SU-DHL-6 (cell line): ENCODE measurements around the gene PSMC3IP.

Experiments used
- EZH2phosphoT487 ChIP-seq: fragments of 200-600 bp; sonication (generic), shearing (Covaris generic); conservative IDR thresholded peaks from 2 replicates; pipeline ENCODE4 v1.6.1; 2018; ENCODE audit warnings: mild to moderate bottlenecking, antibody characterized with exemption, low read length, moderate library complexity, mixed read lengths
- TF ChIP-seq, protein P1 (sequence below): fragments of 200-600 bp; sonication (generic); IDR thresholded peaks from one replicate; pipeline ENCODE4 v1.5.1; 2017; ENCODE audit warnings: antibody characterized with exemption, mild to moderate bottlenecking, low read length, moderate library complexity; ENCODE audit not compliant: insufficient read depth, poor library complexity, severe bottlenecking

DNA sequence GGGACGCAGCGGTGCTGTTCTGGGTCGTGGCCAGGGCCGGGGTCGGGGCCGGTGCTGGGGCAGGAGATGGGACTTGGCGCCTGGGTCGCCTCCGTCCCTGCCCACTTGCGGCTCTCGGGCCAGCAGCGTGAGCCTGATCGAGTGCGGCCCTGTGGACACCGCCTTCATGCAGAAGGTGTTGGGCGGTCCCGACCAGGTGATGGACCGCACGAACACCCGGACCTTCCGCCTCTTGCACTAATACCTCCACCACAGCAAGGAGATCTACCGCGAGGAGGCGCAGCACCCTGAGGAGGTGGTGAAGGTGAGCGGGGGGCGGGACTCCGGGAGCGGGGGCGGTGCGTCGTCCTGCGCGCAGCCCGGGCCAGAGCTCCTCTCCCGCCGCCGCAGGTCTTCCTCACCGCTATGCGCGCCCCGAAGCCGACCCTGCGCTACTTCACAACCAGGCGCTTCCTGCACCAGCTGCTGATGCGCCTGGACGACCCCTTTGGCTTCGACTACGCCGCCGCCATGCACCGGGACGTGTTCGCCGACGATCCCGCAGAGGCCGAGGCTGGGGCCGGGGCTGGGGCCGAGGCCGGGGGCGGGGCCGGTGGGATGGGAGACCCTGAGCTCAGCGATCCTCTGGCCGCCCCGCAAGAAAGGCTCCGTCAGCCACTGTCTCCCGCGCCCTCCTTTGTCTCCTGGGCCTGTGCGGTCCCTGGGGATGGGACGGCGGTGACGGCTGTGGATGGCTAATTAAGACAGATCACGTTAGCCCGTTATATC is 29.3 kb downstream of the PSMC3IP start:
- TF ChIP-seq, protein P1, sequence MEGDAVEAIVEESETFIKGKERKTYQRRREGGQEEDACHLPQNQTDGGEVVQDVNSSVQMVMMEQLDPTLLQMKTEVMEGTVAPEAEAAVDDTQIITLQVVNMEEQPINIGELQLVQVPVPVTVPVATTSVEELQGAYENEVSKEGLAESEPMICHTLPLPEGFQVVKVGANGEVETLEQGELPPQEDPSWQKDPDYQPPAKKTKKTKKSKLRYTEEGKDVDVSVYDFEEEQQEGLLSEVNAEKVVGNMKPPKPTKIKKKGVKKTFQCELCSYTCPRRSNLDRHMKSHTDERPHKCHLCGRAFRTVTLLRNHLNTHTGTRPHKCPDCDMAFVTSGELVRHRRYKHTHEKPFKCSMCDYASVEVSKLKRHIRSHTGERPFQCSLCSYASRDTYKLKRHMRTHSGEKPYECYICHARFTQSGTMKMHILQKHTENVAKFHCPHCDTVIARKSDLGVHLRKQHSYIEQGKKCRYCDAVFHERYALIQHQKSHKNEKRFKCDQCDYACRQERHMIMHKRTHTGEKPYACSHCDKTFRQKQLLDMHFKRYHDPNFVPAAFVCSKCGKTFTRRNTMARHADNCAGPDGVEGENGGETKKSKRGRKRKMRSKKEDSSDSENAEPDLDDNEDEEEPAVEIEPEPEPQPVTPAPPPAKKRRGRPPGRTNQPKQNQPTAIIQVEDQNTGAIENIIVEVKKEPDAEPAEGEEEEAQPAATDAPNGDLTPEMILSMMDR = peak; percentile 66
- no peak for TF ChIP-seq EZH2phosphoT487
